GM21367 (cell line): ENCODE data around the gene MYH11.
"Not testable (repeated sequence)": the region's sequence is repeated elsewhere in the genome, so short reads cannot be mapped to it uniquely, and the experiment has no call there.

Source experiments
- ATAC-seq: cut with Tn5 transposase; IDR thresholded peaks from one replicate; pipeline ENCODE4 v1.9.1; 2021; ENCODE audit not compliant: unreplicated experiment

The MYH11 gene

GRCh38 chr16:15757077-15757386 is 99.8 kb downstream of the MYH11 start:
- no peak for ATAC-seq

GRCh38 chr16:15754821-15755534 is 101.8 kb downstream of the MYH11 start:
- ATAC-seq = no peak

- ATAC-seq = no peak
Observed at GRCh38 chr16:15752717-15753488, 103.9 kb downstream of the MYH11 start.

GRCh38 chr16:15751940-15752339 is 104.9 kb downstream of the MYH11 start:
- no peak for ATAC-seq

- no peak for ATAC-seq
Observed at GRCh38 chr16:15749985-15750384, 106.8 kb downstream of the MYH11 start.

GRCh38 chr16:15749371-15749770 is 107.5 kb downstream of the MYH11 start:
- ATAC-seq = no peak

- no peak for ATAC-seq
Observed at GRCh38 chr16:15748654-15749053, 108.2 kb downstream of the MYH11 start.

- no peak for ATAC-seq
Observed at GRCh38 chr16:15747937-15748336, 108.9 kb downstream of the MYH11 start.

- no peak for ATAC-seq
Observed at GRCh38 chr16:15746332-15746731, 110.5 kb downstream of the MYH11 start.

- no peak for ATAC-seq
Observed at GRCh38 chr16:15743657-15744056, 113.2 kb downstream of the MYH11 start.

GRCh38 chr16:15742716-15743115 is 114.1 kb downstream of the MYH11 start:
- ATAC-seq = no peak

GRCh38 chr16:15741207-15741871 is 115.5 kb downstream of the MYH11 start:
- ATAC-seq = no peak

- no peak for ATAC-seq
Observed at GRCh38 chr16:15739950-15740349, 116.9 kb downstream of the MYH11 start.

- no peak for ATAC-seq
Observed at GRCh38 chr16:15739464-15739863, 117.4 kb downstream of the MYH11 start.

GRCh38 chr16:15737140-15737644 is 119.6 kb downstream of the MYH11 start:
- no peak for ATAC-seq

GRCh38 chr16:15736529-15736928 is 120.3 kb downstream of the MYH11 start:
- ATAC-seq = no peak

GRCh38 chr16:15735610-15736009 is 121.2 kb downstream of the MYH11 start:
- ATAC-seq = no peak

- no peak for ATAC-seq
Observed at GRCh38 chr16:15732416-15732815, 124.4 kb downstream of the MYH11 start.

- ATAC-seq = no peak
Observed at GRCh38 chr16:15729152-15729551, 127.7 kb downstream of the MYH11 start.

GRCh38 chr16:15727697-15728096 is 129.1 kb downstream of the MYH11 start:
- ATAC-seq = not testable (repeated sequence)

- ATAC-seq = no peak
Observed at GRCh38 chr16:15726715-15727114, 130.1 kb downstream of the MYH11 start.
